LNCaP clone FGC (cell line): Measurements from ENCODE around the gene PERCC1.
"Not testable (repeated sequence)": the region's sequence is repeated elsewhere in the genome, so short reads cannot be mapped to it uniquely, and the experiment has no call there.

Experiments used
- DNase-seq: peaks from one replicate; pipeline ENCODE4 v3.0.0-alpha.2; 2011; ENCODE audit warnings: low read depth
- H3K4me3 ChIP-seq: 2 replicates; pipeline ENCODE4 v1.5.1; 2011; ENCODE audit warnings: mild to moderate bottlenecking, low read depth, low read length, control low read depth
- TF ChIP-seq, protein P1 (sequence below): IDR thresholded peaks from 2 replicates; pipeline ENCODE4 v1.5.1; 2012; ENCODE audit warnings: mild to moderate bottlenecking; ENCODE audit not compliant: control insufficient read depth, insufficient read depth; ENCODE audit errors: extremely low read depth

PERCC1 gene

DNA sequence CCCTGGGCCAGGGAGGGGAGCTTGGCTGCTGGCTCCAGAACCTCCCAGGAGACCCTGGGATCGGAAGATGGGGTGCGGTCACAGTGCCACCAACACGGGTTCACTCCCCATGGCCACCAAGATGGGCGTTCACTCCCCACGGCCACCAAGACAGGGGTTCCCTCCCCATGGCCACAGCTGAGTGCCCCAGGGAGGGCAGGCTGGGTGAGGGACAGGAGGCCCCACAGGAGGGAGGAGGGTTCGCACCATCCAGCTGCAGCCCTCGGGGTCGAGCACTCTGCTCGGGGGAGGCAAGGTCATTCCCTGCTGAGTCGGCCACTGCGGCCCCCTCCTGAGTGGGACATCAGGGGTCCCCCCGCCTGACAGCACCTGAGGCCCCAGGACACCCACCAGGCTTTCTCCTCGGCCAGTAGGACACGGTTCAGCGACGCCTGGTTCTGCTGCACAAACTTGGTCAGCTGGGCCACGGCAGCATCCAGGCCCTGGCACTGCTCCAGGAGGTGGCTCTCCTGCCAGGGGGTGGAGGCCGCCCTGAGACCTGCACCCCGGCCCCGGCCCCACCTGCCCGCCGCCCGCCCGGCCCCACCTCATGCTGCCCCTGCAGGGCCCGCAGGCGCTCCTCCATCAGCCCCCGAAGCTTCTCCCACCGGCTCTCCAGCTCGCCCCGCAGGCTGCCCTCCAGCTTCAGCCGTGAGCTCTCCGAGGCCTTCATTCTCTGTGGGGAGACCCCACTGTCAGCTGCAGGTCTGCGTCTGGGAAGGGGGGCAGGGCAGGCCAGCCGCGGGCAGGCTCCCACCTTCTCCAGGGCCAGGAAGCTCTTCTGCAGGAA lies 7.6 kb downstream of the PERCC1 start:
- no peak for DNase-seq
- no peak overlapping the region for H3K4me3 ChIP-seq
- TF ChIP-seq, protein P1, sequence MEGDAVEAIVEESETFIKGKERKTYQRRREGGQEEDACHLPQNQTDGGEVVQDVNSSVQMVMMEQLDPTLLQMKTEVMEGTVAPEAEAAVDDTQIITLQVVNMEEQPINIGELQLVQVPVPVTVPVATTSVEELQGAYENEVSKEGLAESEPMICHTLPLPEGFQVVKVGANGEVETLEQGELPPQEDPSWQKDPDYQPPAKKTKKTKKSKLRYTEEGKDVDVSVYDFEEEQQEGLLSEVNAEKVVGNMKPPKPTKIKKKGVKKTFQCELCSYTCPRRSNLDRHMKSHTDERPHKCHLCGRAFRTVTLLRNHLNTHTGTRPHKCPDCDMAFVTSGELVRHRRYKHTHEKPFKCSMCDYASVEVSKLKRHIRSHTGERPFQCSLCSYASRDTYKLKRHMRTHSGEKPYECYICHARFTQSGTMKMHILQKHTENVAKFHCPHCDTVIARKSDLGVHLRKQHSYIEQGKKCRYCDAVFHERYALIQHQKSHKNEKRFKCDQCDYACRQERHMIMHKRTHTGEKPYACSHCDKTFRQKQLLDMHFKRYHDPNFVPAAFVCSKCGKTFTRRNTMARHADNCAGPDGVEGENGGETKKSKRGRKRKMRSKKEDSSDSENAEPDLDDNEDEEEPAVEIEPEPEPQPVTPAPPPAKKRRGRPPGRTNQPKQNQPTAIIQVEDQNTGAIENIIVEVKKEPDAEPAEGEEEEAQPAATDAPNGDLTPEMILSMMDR, result no peak

DNA sequence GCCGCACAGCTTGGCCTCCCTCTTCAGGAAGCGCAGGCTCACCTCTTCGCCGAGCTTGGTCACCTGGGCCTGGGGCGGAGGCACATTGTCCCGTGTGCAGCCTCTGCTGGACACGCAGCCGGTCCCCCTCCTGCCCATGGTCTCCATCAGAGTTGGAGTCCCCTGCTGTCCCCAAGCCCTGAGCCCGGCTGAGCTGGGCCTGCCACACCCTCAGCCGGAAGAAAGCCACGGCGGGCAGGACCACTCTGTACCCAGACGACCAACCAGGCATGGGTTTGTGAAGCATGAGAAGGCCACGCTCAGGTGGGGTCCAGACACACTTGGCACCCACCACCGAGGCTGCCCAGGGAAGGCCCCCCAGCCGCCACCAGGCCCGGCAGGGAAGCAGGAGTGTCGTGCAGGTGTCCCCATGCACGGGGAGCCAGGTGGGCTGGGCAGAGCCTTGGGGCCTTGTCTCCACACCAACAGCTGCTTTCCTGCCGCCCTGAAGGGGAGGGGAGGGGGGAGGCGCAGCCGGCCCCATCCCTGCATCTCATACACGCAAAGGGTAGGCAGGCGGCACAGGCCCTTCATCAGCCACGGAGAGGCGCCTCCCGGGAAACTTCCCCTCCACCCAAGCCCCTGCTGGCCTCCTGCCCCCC lies 8.3 kb downstream of the PERCC1 start:
- no peak overlapping the region for H3K4me3 ChIP-seq
- no peak for DNase-seq
- TF ChIP-seq, protein P1, result no peak

DNA sequence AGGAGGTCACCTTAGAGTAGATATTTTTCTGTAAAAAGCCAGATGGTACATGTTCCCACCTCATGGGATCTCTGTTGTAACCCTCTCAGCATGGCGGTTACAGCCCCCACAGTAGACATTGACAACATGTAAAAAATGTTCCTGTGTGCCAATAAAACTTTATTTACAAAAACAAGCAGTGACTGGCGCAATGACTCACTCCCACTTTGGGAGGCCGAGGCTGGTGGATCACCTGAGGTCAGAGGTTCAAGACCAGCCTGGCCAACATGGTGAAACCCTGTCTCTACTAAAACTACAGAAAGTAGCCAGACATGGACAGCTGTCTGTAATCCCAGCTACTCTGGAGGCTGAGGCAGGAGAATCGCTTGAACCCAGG lies 8.8 kb downstream of the PERCC1 start:
- H3K4me3 ChIP-seq, DNase-seq: not testable (repeated sequence)

DNA sequence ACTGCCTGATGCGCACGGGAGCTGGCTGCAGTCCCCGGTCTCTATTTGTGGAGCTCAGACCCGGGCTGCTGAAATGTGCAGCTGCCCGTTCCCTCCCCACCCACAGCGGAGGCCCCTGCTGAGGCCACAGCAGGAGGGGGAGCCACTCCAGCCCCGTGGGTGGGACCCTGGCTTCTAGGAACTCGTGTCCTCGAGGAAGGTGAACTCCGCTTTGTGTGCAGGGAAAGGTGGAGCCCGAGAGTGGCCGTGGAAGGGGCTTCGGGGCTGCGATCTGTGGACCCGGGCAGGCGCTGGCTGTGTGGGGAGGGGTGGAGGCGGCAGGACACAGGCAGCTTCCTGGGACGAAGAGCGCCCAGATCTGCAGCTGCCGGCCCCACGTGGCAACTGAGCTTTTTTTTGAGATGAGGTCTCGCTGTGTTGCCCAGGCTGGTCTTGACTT lies 10.5 kb downstream of the PERCC1 start:
- TF ChIP-seq, protein P1, result no peak
- no peak overlapping the region for H3K4me3 ChIP-seq
- DNase-seq, result no peak

DNA sequence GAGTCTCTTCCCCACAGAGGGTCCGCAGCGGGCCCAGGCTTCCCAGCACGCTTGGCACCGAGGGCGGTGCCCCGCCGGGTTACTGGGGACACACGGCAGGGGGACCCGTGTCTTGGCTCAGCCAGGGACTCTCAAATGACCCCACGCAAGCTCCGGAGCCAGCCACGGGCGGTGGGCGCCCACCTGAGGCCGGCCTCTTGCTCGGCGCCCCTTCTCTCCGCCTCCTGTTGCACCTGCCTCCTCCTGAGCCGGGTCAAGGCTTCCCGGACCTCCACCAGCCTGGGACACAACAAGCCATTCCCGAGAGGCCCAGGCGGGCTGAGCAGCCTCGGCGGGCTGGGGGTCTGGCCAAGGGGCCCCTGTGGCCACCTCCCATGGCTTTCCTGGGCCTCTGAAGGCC lies 11.8 kb downstream of the PERCC1 start:
- DNase-seq, result no peak
- TF ChIP-seq, protein P1, result no peak
- H3K4me3 ChIP-seq, result no peak overlapping the region

DNA sequence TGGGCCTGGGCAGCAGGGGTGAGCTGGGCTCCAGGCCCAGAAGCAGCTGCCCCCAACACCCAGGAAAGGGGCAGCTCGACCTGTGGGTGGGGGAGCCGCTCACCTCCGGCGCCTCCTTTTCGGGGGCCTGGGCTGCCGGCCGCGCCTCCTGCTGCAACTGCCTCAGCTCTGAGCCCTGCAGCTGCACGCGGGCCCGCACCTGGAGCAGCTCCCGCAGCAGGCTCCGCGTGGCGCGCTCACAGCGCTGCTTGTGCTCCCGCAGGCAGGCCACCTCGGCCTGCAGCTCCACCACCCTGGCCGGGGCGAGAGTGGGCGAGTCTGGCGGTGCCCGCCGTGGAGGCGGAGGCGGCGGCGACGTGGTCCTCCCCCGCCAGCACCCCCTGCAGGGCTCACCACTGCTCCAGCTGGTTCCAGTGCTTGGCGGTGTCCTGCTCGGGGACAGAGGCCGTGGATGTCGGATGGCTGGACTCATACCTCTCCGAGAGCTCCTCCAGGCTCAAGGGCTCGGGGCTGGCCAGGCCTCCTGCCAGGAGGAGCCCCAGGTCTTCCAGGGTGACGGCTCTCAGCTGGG lies 12.6 kb downstream of the PERCC1 start:
- TF ChIP-seq, protein P1, result no peak

DNA sequence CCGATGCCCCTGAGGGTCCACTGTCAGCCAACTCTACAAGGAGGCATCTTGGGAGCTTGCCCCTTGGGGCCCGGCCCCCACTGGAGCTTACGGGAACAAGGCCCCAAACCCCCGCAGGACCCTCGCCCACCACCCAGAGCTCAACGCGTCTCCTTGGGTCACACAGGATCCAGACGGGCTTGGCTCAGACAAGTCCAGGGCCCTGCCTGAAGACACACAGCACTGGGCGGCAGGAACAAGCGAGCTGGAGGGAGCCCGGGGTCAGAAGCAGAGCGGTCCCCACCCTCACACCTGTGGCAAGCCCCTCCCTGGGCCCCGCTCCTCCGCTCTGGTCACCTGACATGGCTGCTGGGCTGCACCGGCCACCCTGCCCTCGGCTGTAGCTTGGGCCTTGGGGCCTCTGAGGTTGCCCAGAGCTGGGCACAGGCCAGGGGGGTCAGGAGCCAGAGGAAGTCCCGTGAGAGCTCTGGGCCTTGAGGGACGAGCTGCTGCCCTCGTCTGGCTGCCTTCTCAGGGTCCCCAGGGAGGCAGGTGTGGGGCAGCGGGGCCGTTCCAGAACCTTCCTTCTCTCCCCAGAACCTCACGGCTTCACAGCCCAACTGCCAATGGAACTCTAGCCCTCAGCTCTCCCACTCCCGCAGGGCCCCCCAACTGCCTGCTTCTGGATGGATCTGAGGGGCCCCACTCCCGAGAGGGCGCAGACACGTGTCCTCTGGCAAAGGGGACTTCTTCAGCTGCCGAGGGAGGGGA lies 13.3 kb downstream of the PERCC1 start, which contains the start of gene CCDC154:
TSS of gene CCDC154 (minus strand) at position 577 of the 750 bp plus-strand sequence. CDS start at position 343, 234 bp downstream.
- H3K4me3 ChIP-seq, result no peak within 1 kb of the TSS
- no peak for DNase-seq
- TF ChIP-seq, protein P1, result no peak

More for the DNA sequence above, 12.6 kb downstream of the PERCC1 start:
- DNase-seq, result no peak
- no peak overlapping the region for H3K4me3 ChIP-seq
